Tongue (tissue), 2 donors: Measurements from ENCODE around the gene MACROD2. TPM values are rescaled to one million over a fixed set of nuclear protein-coding genes. Genes with fewer than 3 reads are reported as not detected.
A peak's percentile ranks its signal among the peaks of the same experiment; 100 is the strongest.

Experiments used
- DNase-seq: peaks from one replicate; pipeline ENCODE4 v3.0.0-alpha.2; 2015
- total RNA-seq: library from RNA; depleted of rRNA; stranded (reverse); fragments of >200 nt; gene quantifications from one replicate; pipeline ENCODE4 v1.2.3, GENCODE V29; 2014

MACROD2 gene
- total RNA-seq, 1 donor from 2014 or later, result 5.0 TPM

DNA sequence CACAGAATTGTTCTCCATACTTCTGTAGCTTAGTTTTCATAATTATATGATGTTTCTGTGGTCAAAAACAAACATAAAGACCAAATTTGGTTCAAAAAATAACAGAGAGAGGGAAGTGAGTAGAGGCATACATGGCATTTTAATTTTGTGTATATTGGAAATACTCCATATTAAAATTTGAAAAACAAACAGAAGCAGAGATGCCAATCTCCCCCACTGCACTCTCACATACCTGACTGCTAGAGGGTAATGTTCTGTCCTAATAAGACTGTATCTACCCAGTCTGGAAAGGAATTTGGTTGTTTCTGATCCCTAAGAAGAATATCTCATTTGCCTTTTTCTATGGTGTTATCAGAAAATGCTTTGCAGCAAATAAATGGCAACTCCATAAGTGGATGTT, 1301.1 kb downstream of the MACROD2 start:
- no peak for DNase-seq

DNA sequence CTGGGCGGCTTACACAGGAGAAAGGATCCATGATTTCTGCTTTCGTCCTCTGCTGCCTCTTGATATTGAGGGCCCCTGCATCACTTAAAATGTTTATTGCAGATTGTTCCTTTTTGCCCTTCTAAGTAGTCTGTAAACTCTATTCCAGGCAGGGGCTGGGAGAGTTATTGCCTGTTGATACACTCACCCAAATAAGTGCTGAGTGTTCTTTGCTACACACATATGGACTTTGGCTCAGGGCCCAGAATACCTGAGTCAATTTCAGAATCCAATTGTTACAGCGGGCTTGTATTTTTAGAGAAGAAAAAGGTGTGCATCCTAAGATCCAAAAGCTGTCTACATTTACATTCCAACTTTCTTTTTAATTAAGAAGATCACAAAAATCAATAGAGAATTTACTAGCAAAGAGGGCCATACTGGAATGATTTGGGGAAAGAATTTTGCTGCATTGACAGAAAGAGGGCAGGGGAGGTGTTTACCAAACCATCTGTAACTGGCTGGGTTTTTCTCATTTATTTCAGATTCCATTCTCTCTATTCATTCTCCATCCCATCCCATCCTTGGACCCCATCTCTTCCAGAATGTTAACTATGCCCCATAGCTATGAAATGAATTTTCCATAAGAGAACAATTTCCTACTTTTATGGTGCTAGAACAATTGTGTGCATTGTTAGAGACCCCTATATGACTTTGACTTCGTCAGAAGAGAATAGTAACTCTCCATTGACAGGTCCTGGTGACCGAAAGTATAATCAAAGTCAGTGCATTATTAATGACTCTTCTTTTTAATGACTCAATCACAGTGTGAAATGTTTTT, 1302.0 kb downstream of the MACROD2 start:
- peak; percentile 18 for DNase-seq

DNA sequence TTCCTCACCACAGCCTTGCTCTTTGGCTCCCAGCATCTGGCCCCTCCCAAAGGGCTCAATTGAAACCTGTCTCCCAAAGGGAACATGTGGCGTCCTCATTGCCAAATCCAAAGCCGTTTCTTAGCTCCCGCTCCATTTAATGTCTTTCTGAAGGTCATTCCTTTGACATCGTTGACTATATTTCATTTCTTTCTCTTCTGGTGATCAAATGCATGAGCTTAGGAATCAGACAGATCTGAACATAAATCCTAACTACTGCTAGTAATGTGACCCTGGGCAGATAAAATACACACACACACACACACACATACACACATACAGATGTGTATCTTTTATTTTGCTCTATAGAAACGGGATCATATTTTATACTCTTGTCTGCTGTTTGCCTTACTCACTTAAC, 1306.8 kb downstream of the MACROD2 start:
- no peak for DNase-seq

DNA sequence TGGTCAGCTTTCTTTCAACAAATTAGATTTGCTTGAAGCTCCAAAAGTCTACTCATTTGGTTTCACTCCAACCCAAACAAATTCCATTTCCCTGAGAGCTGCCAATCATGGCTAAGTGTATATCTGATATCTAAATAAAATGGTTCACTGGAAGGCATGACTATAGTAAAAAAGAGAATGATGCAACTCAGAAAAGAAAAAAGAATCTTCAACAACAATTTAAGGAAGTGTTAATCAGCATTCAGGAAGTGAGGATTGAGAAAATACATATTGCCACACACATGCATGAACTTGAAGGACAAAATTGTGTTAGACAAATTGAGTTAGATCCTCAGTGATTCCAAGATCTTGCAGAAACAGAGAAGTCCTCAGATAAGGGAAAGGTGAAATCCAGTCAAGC, 1315.0 kb downstream of the MACROD2 start:
- no peak for DNase-seq

DNA sequence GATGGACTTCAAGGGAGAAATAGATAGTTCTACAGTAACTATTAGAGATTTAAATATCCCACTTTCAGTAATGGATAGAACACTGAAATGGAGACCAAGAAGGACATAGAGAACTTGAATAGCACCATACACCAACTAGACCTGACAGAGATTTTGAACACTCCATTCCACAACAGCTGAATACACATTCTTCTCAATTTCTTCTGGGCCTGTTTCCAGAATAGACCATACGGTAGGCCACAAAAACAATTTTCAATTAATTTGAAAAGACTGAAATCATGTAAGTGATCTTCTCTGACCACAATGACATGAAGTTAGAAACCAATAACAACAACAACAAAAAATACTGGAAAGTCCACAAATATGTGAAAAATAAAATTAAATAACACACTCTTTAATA, 1321.2 kb downstream of the MACROD2 start:
- DNase-seq, result no peak

DNA sequence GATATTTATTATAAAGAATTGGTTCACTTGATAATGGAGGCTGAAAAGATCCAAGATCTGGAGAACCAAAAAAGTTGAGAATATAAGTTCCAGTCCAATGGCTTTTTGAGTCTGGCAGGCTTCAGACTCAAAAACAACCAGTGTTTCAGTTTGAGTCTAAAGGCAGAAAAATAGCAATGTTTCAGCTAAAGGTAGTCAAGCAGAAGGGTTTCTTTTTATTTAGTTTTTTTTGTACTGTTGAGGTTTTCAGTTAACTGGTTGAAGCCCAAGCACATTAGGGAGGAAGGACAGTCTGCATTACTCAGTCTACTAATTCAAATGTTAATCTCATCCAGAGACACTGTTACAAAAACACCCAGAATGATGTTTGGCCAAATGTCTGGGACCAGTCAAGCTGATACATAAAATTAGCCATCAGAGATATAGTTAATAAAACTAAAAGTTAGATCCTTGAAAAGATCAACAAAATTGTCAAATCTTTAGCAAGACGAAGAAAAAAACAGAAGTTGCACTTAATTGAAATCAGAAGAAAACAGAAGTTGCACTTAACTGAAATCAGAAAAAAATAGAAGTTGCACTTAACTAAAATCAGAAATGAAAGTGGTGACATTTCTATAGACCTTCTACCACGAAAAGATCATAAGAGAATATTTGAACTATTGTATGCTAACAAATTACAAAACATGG, 1322.4 kb downstream of the MACROD2 start:
- no peak for DNase-seq

DNA sequence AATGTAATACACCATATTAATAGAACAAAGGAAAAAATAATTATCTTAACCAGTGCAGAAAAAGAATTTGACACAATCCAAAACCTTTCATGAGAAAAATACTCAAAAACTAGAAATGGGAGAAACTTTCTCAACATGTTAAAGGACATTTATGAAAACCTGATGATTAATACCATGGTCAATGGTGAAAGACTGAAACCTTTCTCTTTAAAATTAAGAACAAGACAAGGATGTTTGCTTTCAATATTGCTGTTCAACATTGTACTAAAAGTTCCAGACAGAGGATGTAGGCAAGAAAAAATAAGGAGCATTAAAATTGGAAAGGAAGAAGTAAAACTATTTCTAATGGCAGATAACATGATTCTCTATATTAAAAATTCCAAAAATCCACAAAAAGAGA, 1323.4 kb downstream of the MACROD2 start:
- no peak for DNase-seq

DNA sequence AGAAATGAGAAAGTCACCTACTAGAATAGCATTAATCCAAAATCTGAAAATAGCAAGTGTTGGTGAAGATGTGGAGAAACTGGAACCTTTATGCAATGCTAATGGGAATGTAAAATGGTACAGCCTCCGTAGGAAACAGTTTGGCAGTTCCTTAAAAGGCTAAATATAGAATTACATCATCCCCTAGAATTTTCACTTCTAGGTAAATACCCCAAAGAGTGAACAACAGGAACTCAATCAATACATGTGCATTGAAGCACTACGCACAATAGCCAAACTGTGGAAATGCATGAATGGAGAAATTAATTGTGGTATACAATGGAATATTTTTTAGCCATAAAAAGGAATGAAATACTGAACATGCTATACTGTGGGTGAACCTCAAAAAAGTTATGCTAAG, 1324.1 kb downstream of the MACROD2 start:
- DNase-seq, result no peak

DNA sequence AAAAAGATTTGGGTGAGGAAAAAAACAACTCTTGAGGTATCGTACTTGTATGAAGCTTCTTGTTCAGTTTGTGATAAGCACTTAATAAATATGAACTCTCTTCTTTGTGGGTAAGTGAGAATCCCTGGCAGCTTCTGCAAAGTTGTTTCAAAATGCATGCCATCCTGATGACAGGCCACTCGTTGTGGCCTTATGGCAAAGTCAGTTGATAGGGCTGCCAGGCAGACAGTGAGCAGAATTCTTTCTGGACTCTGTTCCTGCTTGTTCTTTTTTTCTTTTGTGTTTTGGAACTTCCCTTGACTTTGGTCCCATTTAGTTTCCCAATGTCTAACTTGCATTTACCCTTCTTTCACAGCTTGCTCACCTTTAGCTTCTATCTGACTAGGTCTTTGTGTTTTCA, 1325.6 kb downstream of the MACROD2 start:
- DNase-seq, result no peak

DNA sequence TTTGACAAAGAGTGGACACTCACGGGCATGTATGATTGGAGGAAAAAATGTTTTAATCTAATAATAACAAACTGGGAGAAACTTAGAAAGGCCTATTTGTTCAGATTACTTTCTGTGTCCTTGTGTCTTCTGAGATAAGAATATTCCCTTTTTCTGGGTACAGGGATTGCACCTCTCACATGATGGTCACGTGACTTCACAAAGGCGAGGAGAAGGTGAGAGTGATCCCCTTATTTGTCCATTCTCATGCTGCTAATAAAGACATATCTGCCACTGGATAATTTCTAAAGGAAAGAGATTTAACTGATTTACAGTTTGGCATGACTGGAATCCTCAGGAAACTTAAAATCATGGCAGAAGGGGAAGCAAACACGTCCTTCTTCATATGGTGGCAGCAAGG, 1331.8 kb downstream of the MACROD2 start:
- no peak for DNase-seq

DNA sequence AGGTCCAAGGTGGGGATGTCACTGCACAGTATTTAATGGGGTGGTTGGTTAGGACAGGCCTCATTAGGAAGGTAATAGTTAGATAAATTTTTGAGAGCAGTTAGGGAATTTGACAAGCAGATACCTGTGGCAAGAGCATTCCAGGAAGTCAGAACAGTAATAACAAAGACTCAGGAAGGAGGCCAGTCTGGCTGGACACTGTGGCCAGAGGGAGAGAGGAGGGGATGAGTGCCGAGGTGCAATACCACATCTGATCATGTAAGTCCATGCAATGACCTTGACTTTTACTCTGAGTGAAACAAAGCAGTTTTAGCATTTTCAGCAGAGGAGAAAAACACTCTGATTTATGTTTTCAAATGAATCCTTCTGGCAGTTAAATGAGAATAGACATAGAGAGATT, 1332.8 kb downstream of the MACROD2 start:
- DNase-seq, result no peak

DNA sequence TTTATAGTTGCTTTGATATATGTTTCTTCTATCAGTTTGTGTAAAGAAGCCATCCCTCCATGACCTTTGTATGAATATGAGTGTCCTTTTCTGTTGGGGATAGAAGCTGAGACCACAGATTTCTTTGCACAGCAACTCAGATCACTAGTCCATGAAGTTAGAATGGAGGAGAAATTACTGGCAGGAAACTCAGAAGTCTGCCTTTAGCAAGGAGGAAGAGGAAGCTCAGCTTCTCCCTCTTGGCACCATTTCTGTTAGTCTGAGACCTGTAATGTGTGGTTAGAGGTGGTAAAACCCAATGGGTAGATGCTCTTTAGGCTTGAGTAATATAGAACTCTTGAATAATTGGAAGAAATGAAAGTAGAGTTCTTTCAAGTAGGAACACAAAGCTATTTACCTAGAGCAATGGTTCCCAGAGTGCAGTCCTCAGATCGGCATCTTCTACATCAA, 1337.4 kb downstream of the MACROD2 start:
- no peak for DNase-seq

DNA sequence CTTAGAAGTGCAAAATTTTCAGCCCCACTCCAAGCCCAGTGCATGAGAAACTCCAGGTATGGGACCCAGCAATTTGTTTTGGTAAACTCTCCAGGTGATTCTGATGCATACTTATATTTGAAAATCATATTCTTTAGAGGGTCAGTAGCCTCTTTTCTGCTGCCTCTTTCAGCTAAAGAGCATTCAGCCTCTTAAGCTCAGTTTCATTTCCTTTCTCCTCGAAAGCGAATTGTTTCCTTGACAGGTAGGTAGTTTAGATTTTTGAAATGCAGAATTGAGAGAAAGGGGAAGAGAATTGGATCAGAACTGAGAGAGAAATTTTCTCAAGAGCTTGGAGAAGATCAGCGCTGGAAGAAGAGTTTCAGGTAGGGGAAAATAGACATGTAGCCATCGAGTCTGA, 1337.9 kb downstream of the MACROD2 start:
- no peak for DNase-seq

DNA sequence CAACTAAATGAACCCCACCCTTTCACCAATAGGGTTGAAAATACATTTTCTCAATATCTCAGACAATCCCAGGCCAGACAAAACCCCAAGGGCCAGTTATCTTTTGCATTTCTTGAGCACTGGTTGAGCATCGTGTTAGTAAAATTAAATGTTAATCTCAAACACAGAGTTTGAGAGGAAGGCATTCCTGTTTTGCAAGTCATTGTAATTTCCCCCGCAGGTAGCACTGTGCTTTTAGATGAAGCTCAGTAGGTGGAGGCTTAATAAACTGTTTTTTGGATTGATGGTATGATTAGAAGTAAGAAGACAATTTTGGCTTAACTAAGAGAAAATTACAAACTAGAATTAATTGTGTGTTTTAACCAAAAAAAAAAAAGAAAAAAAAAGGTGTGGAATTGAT, 1340.7 kb downstream of the MACROD2 start:
- DNase-seq, result no peak

DNA sequence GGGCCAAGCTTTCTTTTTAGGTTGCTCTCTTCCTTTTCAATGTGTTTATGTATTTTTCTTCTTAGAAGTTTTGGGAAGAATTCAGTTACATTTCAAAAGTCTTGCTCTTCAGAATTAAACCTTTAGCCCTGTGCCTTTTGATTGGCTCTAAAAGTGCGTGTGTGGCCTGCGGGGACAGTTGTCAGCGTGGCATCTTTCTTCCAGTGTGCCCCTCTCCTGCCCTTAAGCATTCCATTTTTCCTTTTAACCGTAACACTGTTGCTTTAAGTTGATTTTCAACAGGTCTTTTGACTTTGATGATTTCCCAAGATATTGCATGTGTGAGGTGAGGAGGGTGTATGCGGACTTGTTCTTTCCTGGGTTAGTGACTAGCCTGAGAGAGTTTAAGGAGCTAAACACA, 1341.2 kb downstream of the MACROD2 start:
- no peak for DNase-seq

DNA sequence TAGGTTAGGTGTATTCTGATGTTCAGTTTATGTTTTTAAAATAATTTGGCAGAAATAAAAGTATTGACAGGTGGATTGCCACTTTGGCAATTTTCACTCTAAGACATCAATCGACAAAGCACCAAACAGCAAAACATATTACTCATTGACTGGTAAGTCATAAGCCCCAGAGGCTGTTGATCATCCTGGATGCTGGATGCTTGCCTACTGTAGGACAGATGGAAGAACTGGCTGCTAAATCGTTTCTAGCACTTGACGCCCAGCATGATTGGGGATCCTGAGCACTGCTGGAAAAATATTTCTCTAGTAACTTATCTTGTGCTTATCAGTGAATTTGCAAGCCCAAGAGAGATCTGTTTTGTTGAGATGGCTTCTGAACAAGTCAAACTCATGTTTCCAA, 1343.9 kb downstream of the MACROD2 start:
- no peak for DNase-seq

DNA sequence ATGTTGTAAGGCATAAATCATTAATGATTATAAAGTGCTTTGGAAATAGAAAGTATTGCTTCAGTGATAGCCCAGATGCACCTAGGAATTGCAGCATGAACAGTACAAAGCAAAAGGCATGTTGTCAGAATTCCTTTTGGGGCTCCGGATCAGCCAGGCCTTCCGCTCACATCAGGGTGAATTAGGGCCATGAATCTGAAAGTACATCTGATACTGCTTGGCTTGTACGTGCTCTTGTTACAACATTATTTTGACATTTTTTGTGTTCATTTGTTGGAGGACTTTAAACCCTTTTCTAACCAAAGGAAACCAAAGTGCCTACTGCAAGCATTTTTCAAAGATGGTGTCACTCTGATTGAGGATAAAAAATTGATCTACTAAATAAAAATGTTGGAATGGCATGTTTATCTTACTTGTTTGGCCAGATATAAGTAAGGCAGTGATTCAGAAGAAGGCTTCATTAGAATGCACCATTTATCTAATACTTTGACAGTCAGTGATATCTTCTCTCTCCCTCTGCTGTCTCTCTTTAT, 1347.7 kb downstream of the MACROD2 start:
- no peak for DNase-seq

DNA sequence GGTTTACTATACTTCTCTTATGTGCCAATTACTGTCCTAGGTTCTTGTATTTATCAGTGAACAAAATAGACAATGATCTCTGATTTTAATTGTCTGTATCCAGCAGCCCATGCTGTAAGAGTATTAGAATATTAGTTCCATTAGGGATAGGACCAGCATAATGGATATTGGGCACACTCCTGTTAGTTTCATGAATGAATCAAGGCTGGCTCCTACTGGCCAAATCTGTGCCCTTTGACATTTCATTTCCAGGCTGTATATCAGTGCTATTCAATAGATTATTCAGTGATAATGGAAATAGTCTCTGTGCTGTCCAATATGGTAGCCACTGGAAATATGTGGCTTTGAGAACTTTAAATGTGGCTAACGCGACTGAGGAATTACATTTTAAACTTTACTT, 1350.0 kb downstream of the MACROD2 start:
- no peak for DNase-seq

DNA sequence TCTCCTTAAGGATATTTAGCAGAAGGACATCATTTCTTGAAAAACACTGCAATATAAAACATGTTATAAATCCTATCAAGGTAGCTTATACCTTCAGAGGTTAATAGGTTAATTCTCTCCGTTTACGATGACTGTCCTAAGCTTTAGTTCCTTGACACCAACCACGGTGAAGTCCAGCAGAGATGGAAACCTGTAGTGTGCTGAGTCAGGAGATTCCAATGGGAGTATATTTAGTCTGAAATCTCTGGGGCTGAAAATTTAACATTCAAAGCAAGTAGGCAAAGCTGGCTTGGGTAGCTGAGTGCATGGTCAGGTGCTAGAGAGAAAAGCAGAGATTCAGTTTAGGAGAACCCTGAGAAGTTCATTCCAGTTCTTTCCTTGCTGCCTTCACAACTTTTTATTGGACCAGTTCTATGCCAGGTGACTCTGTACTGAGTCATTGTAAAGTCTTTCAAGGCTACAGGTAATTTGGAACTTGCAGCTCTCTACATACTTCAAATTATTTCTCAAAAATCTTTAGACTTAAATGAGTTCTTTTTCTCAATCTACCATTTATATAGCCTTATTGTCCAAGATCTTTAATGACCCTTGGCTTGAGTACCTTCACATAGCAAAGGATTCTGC, 1351.5 kb downstream of the MACROD2 start:
- DNase-seq, result no peak

DNA sequence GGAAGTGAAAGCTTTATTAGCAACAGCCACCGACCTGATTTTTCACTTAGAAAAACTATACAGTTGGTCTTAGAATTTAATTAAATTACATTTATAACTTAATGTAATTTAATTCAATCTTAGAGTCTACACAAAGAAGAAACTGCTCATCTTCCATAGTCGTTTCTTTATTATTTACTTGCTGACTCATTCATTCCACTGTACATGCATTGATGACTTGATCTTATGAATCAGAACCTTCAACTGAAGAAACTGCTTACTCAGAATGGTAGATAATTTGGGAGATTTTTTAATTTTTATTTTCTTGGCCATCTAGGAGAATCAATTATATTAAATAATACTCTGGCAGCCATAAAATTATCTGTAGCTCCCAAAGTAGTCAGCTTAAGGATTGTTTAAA, 1363.7 kb downstream of the MACROD2 start:
- no peak for DNase-seq

DNA sequence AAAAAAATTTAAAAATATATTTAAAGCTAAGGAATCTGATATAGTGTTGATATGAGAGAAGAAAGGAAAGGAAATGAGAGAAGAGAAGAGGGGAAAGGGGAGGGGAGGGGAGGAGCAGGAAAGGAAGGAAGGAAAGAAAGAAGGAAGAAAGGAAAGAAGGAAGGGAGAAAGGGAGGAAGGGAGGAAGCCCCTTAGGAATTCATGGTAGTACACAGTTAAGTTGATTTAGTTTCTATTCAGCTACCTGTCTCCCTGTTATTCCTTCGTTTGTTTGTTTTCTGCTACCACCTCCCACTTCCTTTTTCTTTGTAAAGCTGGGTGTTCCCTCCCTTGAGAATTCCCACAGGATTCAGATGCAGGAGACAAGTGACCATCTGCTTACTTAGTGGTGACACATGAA, 1367.5 kb downstream of the MACROD2 start:
- no peak for DNase-seq

DNA sequence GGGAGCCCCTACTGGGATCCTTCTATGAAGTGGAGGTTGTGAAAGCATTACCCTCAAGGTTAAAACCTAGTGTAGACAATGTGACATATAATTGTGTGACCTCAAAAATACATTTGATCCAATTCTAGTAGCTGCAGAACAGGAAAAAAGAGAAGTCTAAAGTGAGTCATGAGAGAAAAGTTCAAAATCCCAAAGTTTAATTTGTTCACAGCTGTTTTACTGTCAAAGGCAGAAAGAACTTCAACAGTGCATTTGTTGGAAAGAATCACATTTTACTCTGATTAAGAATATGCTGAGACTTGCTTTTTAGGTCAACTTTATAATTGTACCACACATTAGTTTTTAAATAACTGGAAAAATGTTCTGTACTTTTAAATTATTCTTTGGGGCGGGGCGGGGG, 1369.5 kb downstream of the MACROD2 start:
- DNase-seq, result peak; percentile 12

DNA sequence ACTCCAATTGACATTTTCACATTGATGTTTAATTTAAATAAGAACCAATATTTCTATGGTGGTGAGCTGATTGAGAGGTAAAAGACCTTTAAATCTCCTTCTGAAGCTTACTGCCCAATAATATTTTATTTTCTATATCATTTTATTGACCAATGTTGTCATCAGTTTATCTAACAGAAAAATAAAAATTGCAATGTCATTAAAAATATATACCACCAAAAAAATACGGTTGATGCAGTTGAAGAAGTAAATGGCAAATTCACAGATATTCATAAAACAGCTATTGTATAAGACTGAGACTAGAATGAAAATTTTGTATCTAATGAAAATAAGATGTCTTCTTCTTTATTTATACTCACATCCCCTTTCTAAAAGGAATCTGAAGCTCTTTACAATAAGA, 1375.1 kb downstream of the MACROD2 start:
- DNase-seq, result no peak
